NCI-H2196 (cell line): ENCODE data around the gene TM4SF20.
A peak's percentile ranks its signal among the peaks of the same experiment; 100 is the strongest.
"Not testable (repeated sequence)": the region's sequence is repeated elsewhere in the genome, so short reads cannot be mapped to it uniquely, and the experiment has no call there.

Experiments
- DNase-seq: peaks from one replicate; lab custom pipeline; 2025; ENCODE audit not compliant: unreplicated experiment; lab: John Stamatoyannopoulos, UW

The TM4SF20 gene

GRCh38 chr2:227368574-227368973 lies 10.5 kb downstream of the TM4SF20 start:
- DNase-seq, result no peak

- no peak for DNase-seq
These were observed 11.7 kb downstream of the TM4SF20 start for GRCh38 chr2:227367427-227367795.

- DNase-seq, result no peak
These were observed 12.2 kb downstream of the TM4SF20 start for GRCh38 chr2:227366769-227367426.

- no peak for DNase-seq
These were observed 13.3 kb downstream of the TM4SF20 start for GRCh38 chr2:227365833-227366232.

GRCh38 chr2:227364585-227365263 lies 14.4 kb downstream of the TM4SF20 start:
- DNase-seq, result not testable (repeated sequence)

- no peak for DNase-seq
These were observed 15.3 kb downstream of the TM4SF20 start for GRCh38 chr2:227363756-227364155.

GRCh38 chr2:227360351-227360750 lies 18.8 kb downstream of the TM4SF20 start:
- no peak for DNase-seq

- DNase-seq, result no peak
These were observed 27.5 kb downstream of the TM4SF20 start for GRCh38 chr2:227351639-227352038.

GRCh38 chr2:227349989-227350612 lies 29.0 kb downstream of the TM4SF20 start:
- no peak for DNase-seq

GRCh38 chr2:227348324-227348723 lies 30.8 kb downstream of the TM4SF20 start:
- DNase-seq, result no peak

- no peak for DNase-seq
These were observed 32.0 kb downstream of the TM4SF20 start for GRCh38 chr2:227347117-227347516.

GRCh38 chr2:227344231-227344630 lies 34.9 kb downstream of the TM4SF20 start:
- no peak for DNase-seq

- DNase-seq, result no peak
These were observed 37.6 kb downstream of the TM4SF20 start for GRCh38 chr2:227341553-227341952.

- no peak for DNase-seq
These were observed 39.0 kb downstream of the TM4SF20 start for GRCh38 chr2:227340106-227340505.

GRCh38 chr2:227339098-227339599 lies 40.0 kb downstream of the TM4SF20 start:
- DNase-seq, result no peak

GRCh38 chr2:227337442-227337841 lies 41.7 kb downstream of the TM4SF20 start:
- DNase-seq, result no peak

GRCh38 chr2:227335713-227336112 lies 43.4 kb downstream of the TM4SF20 start:
- no peak for DNase-seq

GRCh38 chr2:227326783-227327182 lies 52.3 kb downstream of the TM4SF20 start:
- DNase-seq, result no peak

GRCh38 chr2:227325839-227326195 lies 53.3 kb downstream of the TM4SF20 start:
- DNase-seq, result no peak

GRCh38 chr2:227324995-227325838 lies 53.9 kb downstream of the TM4SF20 start, which contains the start of gene MFF:
Gene MFF, plus strand, starts transcription at chr2:227325251. Its CDS starts 5,415 bp downstream, at chr2:227330666.
- peak; percentile 92 for DNase-seq

GRCh38 chr2:227324642-227324994 lies 54.5 kb downstream of the TM4SF20 start:
- DNase-seq, result peak; percentile 58
